Smooth muscle cell (in vitro differentiated cells): ENCODE data around the gene THTPA. TPM values are rescaled to one million over a fixed set of nuclear protein-coding genes. Genes with fewer than 3 reads are reported as not detected.

Source experiments
- DNase-seq: peaks from one replicate; lab custom pipeline; 2025; ENCODE audit not compliant: unreplicated experiment; lab: John Stamatoyannopoulos, UW
- H2AFZ ChIP-seq: fragments of 200-600 bp; sonication (generic); 2 replicates; pipeline ENCODE4 v1.6.0; 2016; ENCODE audit warnings: antibody characterized with exemption, low read depth, mild to moderate bottlenecking
- H3F3A ChIP-seq: fragments of 200-600 bp; sonication (generic); 2 replicates; pipeline ENCODE4 v1.6.0; 2017; ENCODE audit warnings: antibody characterized with exemption, low read depth
- H3K27ac ChIP-seq: fragments of 200-600 bp; sonication (generic); 2 replicates; pipeline ENCODE4 v1.5.1; 2016; ENCODE audit warnings: low read depth, mild to moderate bottlenecking
- H3K27me3 ChIP-seq: fragments of 200-600 bp; sonication (generic); 2 replicates; pipeline ENCODE4 v1.6.1; 2016; ENCODE audit warnings: low read depth, mild to moderate bottlenecking
- H3K36me3 ChIP-seq: fragments of 200-600 bp; sonication (generic); 2 replicates; pipeline ENCODE4 v1.5.1; 2016; ENCODE audit warnings: low read depth
- H3K4me1 ChIP-seq: fragments of 200-600 bp; sonication (generic); 2 replicates; pipeline ENCODE4 v1.5.1; 2016; ENCODE audit warnings: low read depth
- H3K4me2 ChIP-seq: fragments of 200-600 bp; sonication (generic); 2 replicates; pipeline ENCODE4 v1.6.0; 2016; ENCODE audit warnings: mild to moderate bottlenecking
- H3K4me3 ChIP-seq: fragments of 200-600 bp; sonication (generic); 2 replicates; pipeline ENCODE4 v1.5.1; 2016; ENCODE audit warnings: mild to moderate bottlenecking
- H3K79me2 ChIP-seq: fragments of 200-600 bp; sonication (generic); 2 replicates; pipeline ENCODE4 v1.6.0; 2016; ENCODE audit warnings: low read depth, mild to moderate bottlenecking
- H3K9ac ChIP-seq: fragments of 200-600 bp; sonication (generic); 2 replicates; pipeline ENCODE4 v1.6.0; 2016; ENCODE audit warnings: low read depth
- H3K9me3 ChIP-seq: fragments of 200-600 bp; sonication (generic); replicated peaks from 2 replicates; pipeline ENCODE4 v1.5.1; 2016; ENCODE audit warnings: low read depth
- H4K20me1 ChIP-seq: fragments of 200-600 bp; sonication (generic); 2 replicates; pipeline ENCODE4 v1.6.0; 2016; ENCODE audit warnings: low read depth
- WGBS: methylation state at CpG from one replicate; pipeline ENCODE4 v1.1.7; 2016; ENCODE audit warnings: low lambda C conversion rate; 5-methylcytosine and 5-hydroxymethylcytosine counted together
- polyA plus RNA-seq: library from polyadenylated mRNA; unstranded; fragments of >200 nt; fragmentation: Nextera tagmentation; extraction: Ambion mirVana; gene quantifications from 2 replicates; pipeline ENCODE4 v1.2.1, GENCODE V29; 2016
- total RNA-seq: library from RNA; depleted of rRNA; stranded (reverse); fragments of >200 nt; gene quantifications from 2 replicates; pipeline ENCODE4 v1.2.3, GENCODE V29; 2014
- TF ChIP-seq, protein P1 (sequence below): fragments of 200-600 bp; sonication (generic); IDR thresholded peaks from 2 replicates; pipeline ENCODE4 v1.5.1; 2017; ENCODE audit warnings: borderline replicate concordance, mild to moderate bottlenecking, antibody characterized with exemption; ENCODE audit not compliant: insufficient read depth, poor library complexity, severe bottlenecking

THTPA gene
- total and polyA plus RNA-seq, 2 experiments from 2014 or later: 5.7 to 6.1 TPM

DNA sequence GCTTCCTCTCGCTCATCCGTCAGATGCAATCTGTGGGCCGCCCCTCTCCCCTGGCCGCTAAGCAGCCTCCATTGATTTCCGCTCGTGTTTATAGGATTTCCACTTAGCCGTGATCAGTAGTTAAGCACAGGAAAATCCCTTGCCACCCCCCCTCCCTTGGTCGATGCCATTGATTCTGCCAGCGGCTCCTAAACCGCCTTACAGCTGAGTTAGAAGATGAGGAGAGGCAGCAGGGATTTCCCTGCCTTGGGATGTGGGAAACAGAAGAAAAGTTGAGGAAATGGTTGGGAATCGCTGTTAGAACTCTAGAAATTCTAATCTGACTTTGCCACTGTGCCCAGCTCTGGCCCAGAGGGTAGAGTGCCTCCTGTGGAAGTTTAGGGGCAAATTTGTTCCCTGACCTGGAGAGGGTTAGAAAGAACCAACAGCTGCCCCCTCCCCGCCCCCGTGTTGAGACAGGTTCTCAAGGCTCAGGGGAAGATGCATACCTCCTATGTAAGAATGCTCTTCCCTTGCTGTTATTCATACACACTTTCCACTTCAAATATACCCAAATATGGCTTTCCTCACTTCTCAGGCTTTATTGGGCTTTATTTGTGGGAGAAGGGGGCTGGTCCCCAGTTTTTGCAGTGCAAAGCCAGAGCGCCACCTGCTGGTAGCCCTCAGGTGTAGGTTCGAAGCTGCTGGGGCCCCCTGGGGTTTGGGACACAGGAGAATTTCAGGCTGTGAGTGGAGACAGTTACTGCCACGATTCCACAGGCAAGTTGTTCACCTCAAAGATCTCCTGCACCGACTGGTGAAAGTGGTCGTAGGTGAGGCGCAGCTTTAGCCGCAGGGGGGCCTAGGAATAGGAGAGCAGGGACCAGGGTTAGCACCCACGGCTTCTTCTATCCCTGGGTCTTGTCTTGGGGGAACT is 3.2 kb downstream of the THTPA start:
- no peak for DNase-seq
- WGBS: 78% methylated on average over 21 of the region's 21 CpGs
- TF ChIP-seq, protein P1, sequence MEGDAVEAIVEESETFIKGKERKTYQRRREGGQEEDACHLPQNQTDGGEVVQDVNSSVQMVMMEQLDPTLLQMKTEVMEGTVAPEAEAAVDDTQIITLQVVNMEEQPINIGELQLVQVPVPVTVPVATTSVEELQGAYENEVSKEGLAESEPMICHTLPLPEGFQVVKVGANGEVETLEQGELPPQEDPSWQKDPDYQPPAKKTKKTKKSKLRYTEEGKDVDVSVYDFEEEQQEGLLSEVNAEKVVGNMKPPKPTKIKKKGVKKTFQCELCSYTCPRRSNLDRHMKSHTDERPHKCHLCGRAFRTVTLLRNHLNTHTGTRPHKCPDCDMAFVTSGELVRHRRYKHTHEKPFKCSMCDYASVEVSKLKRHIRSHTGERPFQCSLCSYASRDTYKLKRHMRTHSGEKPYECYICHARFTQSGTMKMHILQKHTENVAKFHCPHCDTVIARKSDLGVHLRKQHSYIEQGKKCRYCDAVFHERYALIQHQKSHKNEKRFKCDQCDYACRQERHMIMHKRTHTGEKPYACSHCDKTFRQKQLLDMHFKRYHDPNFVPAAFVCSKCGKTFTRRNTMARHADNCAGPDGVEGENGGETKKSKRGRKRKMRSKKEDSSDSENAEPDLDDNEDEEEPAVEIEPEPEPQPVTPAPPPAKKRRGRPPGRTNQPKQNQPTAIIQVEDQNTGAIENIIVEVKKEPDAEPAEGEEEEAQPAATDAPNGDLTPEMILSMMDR: peak; percentile 92
- Histone ChIP-seq H2AFZ (no peak overlapping the region), H3F3A (peaks cover 3% of the 10 kb centered on the region), H3K79me2 (peaks cover 7% of the 10 kb centered on the region), H3K9ac (no peak overlapping the region), H4K20me1 (no peaks in the 10 kb centered on the region), H3K27ac (no peak overlapping the region), H3K9me3 (no peaks in the 10 kb centered on the region), H3K4me2 (no peak overlapping the region), H3K36me3 (no peaks in the 10 kb centered on the region), H3K4me3 (no peak overlapping the region), H3K27me3 (no peaks in the 10 kb centered on the region), H3K4me1 (peaks cover 10% of the 10 kb centered on the region)

DNA sequence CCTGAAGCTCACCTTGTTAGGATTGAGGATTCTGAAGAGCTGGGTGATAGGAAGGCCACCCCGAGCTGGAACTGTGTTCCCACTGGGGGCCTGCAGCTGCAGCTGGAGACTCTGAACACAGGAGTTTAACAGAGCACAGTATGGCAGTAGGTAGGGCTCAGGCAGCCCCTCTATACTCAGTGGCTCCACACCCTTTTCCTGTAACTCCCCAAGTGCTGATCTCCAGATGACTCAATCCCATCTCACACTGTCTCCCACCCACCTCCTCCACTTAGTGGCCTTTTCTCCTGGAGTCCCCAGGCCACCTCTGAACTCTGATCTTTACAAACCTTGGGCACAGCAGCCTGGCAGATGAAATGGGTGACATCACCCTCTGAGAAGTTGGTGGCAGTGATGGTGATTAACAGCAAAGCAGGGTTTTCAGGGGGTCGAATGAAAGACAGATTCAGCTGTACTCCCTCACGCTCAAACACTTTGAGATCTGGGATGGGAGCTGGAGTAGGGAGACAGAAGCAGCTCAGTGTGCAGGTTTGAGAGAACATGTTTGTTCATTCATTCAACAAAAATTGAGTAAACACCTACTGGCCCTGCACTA is 4.0 kb downstream of the THTPA start:
- TF ChIP-seq, protein P1: no peak
- WGBS: 97% methylated on average over 3 of the region's 3 CpGs
- Histone ChIP-seq H3K4me3 (no peak overlapping the region), H2AFZ (no peak overlapping the region), H3K36me3 (no peaks in the 10 kb centered on the region), H3K27me3 (no peaks in the 10 kb centered on the region), H3K9ac (no peak overlapping the region), H3K27ac (no peak overlapping the region), H3K79me2 (peaks cover 7% of the 10 kb centered on the region), H3K9me3 (no peaks in the 10 kb centered on the region), H3F3A (peaks cover 3% of the 10 kb centered on the region), H4K20me1 (no peaks in the 10 kb centered on the region), H3K4me1 (peaks cover 10% of the 10 kb centered on the region), H3K4me2 (no peak overlapping the region)
- DNase-seq: no peak

DNA sequence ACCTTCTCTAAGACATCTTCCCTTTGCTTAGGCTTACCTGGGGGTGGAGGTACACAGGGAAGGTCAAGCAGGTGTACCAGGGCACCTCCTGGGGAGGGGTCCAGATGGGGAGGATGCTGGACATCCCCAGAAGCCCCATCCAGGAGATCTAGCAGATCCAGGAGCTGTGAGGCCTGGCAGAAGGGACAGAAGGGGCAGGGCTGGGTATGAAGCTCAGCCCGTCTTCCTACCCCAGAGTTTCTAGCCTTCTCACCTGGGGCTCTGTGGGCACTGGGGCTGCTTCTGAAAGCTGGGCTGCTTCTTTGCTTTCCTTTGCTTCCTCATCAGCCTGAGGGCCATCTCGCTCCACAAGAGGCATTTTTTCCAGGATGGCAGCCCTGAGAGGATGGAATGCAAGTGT is 5.2 kb downstream of the THTPA start:
- Histone ChIP-seq H3K27ac (no peak overlapping the region), H3F3A (peaks cover 3% of the 10 kb centered on the region), H3K79me2 (peaks cover 7% of the 10 kb centered on the region), H3K4me1 (peaks cover 8% of the 10 kb centered on the region), H3K36me3 (no peaks in the 10 kb centered on the region), H3K9ac (no peak overlapping the region), H4K20me1 (no peaks in the 10 kb centered on the region), H3K27me3 (no peaks in the 10 kb centered on the region), H3K4me2 (no peak overlapping the region), H3K4me3 (no peak overlapping the region), H2AFZ (no peak overlapping the region), H3K9me3 (no peaks in the 10 kb centered on the region)
- WGBS: 92% methylated on average over 2 of the region's 2 CpGs
- DNase-seq: no peak
- TF ChIP-seq, protein P1: no peak
